Measurements from ENCODE around the gene MVB12B. TPM values are rescaled to one million over a fixed set of nuclear protein-coding genes. Genes with fewer than 3 reads are reported as not detected.

The MVB12B gene
- total and polyA plus RNA-seq, 2 of the 8 experiments (the other 6 are each of a cell fraction or from before 2014, with no cell fraction given): 2.6 to 5.0 TPM

DNA sequence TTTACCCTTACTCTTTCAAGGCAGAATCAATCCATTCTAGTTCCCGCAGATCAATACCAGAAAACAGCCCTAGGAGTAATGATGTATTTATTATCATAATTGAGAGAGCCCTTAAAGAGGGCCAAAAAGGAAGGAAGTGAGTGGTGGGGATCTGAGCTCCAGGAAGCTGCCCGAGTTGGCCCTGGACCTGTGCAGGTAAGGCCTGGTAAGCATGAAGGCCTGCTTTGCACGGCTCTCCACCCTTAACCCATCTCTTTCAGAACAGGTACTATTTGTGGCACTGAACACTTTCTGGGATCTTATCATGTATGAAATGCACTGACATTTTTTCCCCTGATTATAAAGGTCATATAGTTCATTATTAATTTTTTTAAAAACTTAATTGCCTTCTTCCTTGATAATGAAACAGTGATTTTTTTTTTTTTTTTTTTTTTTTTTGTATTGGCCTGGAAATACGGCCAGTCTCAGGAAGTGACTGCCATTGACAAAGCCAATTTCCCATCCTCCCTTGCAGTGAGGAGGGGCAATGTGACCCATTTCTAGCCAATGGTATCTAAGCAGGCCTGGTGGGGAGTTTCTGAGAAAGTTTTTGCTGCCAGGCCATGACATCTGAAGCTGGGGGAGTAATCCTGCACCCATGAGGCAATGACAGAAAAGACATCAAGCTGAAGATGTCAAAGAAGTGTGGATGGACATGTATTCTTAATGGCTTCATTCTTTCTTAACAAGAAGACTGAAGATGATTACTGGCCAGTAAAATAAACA, 6.3 kb upstream of the MVB12B start (continued):
- TF ChIP-seq, protein P1, sequence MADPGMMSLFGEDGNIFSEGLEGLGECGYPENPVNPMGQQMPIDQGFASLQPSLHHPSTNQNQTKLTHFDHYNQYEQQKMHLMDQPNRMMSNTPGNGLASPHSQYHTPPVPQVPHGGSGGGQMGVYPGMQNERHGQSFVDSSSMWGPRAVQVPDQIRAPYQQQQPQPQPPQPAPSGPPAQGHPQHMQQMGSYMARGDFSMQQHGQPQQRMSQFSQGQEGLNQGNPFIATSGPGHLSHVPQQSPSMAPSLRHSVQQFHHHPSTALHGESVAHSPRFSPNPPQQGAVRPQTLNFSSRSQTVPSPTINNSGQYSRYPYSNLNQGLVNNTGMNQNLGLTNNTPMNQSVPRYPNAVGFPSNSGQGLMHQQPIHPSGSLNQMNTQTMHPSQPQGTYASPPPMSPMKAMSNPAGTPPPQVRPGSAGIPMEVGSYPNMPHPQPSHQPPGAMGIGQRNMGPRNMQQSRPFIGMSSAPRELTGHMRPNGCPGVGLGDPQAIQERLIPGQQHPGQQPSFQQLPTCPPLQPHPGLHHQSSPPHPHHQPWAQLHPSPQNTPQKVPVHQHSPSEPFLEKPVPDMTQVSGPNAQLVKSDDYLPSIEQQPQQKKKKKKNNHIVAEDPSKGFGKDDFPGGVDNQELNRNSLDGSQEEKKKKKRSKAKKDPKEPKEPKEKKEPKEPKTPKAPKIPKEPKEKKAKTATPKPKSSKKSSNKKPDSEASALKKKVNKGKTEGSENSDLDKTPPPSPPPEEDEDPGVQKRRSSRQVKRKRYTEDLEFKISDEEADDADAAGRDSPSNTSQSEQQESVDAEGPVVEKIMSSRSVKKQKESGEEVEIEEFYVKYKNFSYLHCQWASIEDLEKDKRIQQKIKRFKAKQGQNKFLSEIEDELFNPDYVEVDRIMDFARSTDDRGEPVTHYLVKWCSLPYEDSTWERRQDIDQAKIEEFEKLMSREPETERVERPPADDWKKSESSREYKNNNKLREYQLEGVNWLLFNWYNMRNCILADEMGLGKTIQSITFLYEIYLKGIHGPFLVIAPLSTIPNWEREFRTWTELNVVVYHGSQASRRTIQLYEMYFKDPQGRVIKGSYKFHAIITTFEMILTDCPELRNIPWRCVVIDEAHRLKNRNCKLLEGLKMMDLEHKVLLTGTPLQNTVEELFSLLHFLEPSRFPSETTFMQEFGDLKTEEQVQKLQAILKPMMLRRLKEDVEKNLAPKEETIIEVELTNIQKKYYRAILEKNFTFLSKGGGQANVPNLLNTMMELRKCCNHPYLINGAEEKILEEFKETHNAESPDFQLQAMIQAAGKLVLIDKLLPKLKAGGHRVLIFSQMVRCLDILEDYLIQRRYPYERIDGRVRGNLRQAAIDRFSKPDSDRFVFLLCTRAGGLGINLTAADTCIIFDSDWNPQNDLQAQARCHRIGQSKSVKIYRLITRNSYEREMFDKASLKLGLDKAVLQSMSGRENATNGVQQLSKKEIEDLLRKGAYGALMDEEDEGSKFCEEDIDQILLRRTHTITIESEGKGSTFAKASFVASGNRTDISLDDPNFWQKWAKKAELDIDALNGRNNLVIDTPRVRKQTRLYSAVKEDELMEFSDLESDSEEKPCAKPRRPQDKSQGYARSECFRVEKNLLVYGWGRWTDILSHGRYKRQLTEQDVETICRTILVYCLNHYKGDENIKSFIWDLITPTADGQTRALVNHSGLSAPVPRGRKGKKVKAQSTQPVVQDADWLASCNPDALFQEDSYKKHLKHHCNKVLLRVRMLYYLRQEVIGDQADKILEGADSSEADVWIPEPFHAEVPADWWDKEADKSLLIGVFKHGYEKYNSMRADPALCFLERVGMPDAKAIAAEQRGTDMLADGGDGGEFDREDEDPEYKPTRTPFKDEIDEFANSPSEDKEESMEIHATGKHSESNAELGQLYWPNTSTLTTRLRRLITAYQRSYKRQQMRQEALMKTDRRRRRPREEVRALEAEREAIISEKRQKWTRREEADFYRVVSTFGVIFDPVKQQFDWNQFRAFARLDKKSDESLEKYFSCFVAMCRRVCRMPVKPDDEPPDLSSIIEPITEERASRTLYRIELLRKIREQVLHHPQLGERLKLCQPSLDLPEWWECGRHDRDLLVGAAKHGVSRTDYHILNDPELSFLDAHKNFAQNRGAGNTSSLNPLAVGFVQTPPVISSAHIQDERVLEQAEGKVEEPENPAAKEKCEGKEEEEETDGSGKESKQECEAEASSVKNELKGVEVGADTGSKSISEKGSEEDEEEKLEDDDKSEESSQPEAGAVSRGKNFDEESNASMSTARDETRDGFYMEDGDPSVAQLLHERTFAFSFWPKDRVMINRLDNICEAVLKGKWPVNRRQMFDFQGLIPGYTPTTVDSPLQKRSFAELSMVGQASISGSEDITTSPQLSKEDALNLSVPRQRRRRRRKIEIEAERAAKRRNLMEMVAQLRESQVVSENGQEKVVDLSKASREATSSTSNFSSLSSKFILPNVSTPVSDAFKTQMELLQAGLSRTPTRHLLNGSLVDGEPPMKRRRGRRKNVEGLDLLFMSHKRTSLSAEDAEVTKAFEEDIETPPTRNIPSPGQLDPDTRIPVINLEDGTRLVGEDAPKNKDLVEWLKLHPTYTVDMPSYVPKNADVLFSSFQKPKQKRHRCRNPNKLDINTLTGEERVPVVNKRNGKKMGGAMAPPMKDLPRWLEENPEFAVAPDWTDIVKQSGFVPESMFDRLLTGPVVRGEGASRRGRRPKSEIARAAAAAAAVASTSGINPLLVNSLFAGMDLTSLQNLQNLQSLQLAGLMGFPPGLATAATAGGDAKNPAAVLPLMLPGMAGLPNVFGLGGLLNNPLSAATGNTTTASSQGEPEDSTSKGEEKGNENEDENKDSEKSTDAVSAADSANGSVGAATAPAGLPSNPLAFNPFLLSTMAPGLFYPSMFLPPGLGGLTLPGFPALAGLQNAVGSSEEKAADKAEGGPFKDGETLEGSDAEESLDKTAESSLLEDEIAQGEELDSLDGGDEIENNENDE (IDR thresholded peaks at IDR 0.05; ENCODE audit: insufficient replicate concordance, low read length): no peak
- TF ChIP-seq POU5F1 (IDR thresholded peaks at IDR 0.05; ENCODE audit: low read depth, low read length) (no peak), SRF (IDR thresholded peaks at IDR 0.05; ENCODE audit: low read depth, low read length) (no peak), TAF7 (optimal IDR thresholded peaks at IDR 0.05; ENCODE audit: borderline replicate concordance, low read depth, low read length) (no peak)
